Keratinocyte (primary cell): ENCODE results near the gene MMD. TPM values are rescaled to one million over a fixed set of nuclear protein-coding genes. Genes with fewer than 3 reads are reported as not detected.

ENCODE experiments used
- DNase-seq: peaks from one replicate; pipeline ENCODE4 v3.0.0-alpha.2; 2011; ENCODE audit warnings: low read depth, missing footprints, low spot score
- FAIRE-seq: peaks from 2 replicates; lab custom pipeline; 2011; peaks lifted over from hg19 to GRCh38; lab: Jason Lieb, UNC
- H2AFZ ChIP-seq: 2 replicates; pipeline ENCODE4 v1.6.0; 2012; ENCODE audit warnings: low read length, control low read depth, inconsistent platforms; ENCODE audit not compliant: control insufficient read depth
- H3K27ac ChIP-seq: 2 replicates; pipeline ENCODE4 v1.5.1; 2011; ENCODE audit warnings: low read length; ENCODE audit not compliant: control insufficient read depth, insufficient read depth
- H3K27me3 ChIP-seq: 3 replicates; pipeline ENCODE4 v1.6.0; 2011; ENCODE audit warnings: low read length; ENCODE audit not compliant: control insufficient read depth, insufficient read depth; ENCODE audit errors: extremely low read depth
- H3K36me3 ChIP-seq, 2 experiments: 2 replicates in 1 of 2; 3 replicates in 1 of 2; pipeline ENCODE4 v1.5.1; 2011; ENCODE audit warnings: low read length in 2 of 2, mild to moderate bottlenecking in 1 of 2; ENCODE audit not compliant: control insufficient read depth in 2 of 2, insufficient read depth in 2 of 2; ENCODE audit errors: extremely low read depth in 1 of 2
- H3K4me1 ChIP-seq: 3 replicates; pipeline ENCODE4 v1.5.1; 2011; ENCODE audit warnings: low read length; ENCODE audit not compliant: control insufficient read depth, insufficient read depth; ENCODE audit errors: extremely low read depth
- H3K4me2 ChIP-seq: 3 replicates; pipeline ENCODE4 v1.6.0; 2011; ENCODE audit warnings: low read depth, low read length; ENCODE audit not compliant: control insufficient read depth, insufficient read depth; ENCODE audit errors: extremely low read depth
- H3K4me3 ChIP-seq, 3 experiments: fragments of 200-600 bp in 1 of 3; sonication (generic) in 1 of 3; 2 replicates in 2 of 3; 3 replicates in 1 of 3; pipeline ENCODE4 v1.5.1; 2011 to 2016; ENCODE audit warnings: low read length in 3 of 3, mild to moderate bottlenecking in 3 of 3, control low read depth in 2 of 3, inconsistent platforms in 1 of 3, low read depth in 1 of 3, mixed read lengths in 1 of 3, mixed run types in 1 of 3, moderate library complexity in 1 of 3; ENCODE audit not compliant: control insufficient read depth in 2 of 3, insufficient read depth in 2 of 3; ENCODE audit errors: extremely low read depth in 1 of 3
- H3K79me2 ChIP-seq: 2 replicates; pipeline ENCODE4 v1.6.0; 2012; ENCODE audit warnings: low read length; ENCODE audit not compliant: control insufficient read depth, insufficient read depth
- H3K9ac ChIP-seq: 3 replicates; pipeline ENCODE4 v1.6.0; 2011; ENCODE audit warnings: low read length; ENCODE audit not compliant: control insufficient read depth, insufficient read depth; ENCODE audit errors: extremely low read depth
- H3K9me1 ChIP-seq: 3 replicates; pipeline ENCODE4 v1.6.0; 2011; ENCODE audit warnings: low read length; ENCODE audit not compliant: control insufficient read depth, insufficient read depth; ENCODE audit errors: extremely low read depth
- H3K9me3 ChIP-seq: 2 replicates; pipeline ENCODE4 v1.5.1; 2012; ENCODE audit warnings: low read depth, low read length; ENCODE audit not compliant: control insufficient read depth
- H4K20me1 ChIP-seq: 3 replicates; pipeline ENCODE4 v1.6.0; 2011; ENCODE audit warnings: low read length; ENCODE audit not compliant: control insufficient read depth, insufficient read depth; ENCODE audit errors: extremely low read depth
- CTCF ChIP-seq, 3 experiments: IDR thresholded peaks in 1 of 3; conservative IDR thresholded peaks in 1 of 3; optimal IDR thresholded peaks in 1 of 3; 2 replicates in 2 of 3; 3 replicates in 1 of 3; pipeline versions ENCODE3 to v1.5.1; 2011; ENCODE audit warnings: low read length in 3 of 3, mild to moderate bottlenecking in 3 of 3, moderate library complexity in 2 of 3, control low read depth in 1 of 3, inconsistent platforms in 1 of 3; ENCODE audit not compliant: insufficient read depth in 2 of 3; ENCODE audit errors: extremely low read depth in 1 of 3
- EZH2 ChIP-seq: IDR thresholded peaks from one replicate; pipeline ENCODE4 v1.6.1; 2012; ENCODE audit warnings: inconsistent platforms, mild to moderate bottlenecking, low read length, moderate library complexity
- dilution Hi-C: fragments of 300-500 bp; cut with MboI; formaldehyde crosslinking; loops from one replicate; pipeline ENCODE4 v1.7.0; 2020; ENCODE audit warnings: low sequenced_read_pairs; ENCODE audit not compliant: extremely low pct_ligation_motif_present
- polyA plus RNA-seq, 5 experiments: library from polyadenylated mRNA; depleted of rRNA in 3 of 5; stranded (reverse) in 3 of 5; stranded (forward) in 1 of 5; unstranded in 1 of 5; fragments of >200 nt; gene quantifications; 1 replicate in 1 of 5; 2 replicates in 3 of 5; 3 replicates in 1 of 5; pipeline versions ENCODE4 v1.2.1 to v1.2.3, GENCODE V29; 2011 to 2012; ENCODE audit warnings: missing spikeins in 2 of 5, low read depth in 1 of 5, low replicate concordance in 1 of 5

The MMD gene
- polyA plus RNA-seq, 1 donor (not counting 4 experiments of a cell fraction or from before 2014, with no cell fraction given) = 6.4 TPM

- H3K4me1 ChIP-seq = peaks cover 40% of the 10 kb centered on the region
- no peak for FAIRE-seq
- TF ChIP-seq EZH2 = no peak
- TF ChIP-seq CTCF (optimal IDR thresholded peaks at IDR 0.05 in 1 of 3, IDR thresholded peaks at IDR 0.05 in 1 of 3, conservative IDR thresholded peaks at IDR 0.05 in 1 of 3; ENCODE audit: extremely low read depth in 1 of 3, insufficient read depth in 2 of 3, low read length in 3 of 3) = no peak
Measured at GRCh38 chr17:55435408-55435807, 13.8 kb upstream of the MMD start.

GRCh38 chr17:55434721-55435120 lies 13.1 kb upstream of the MMD start:
- Histone ChIP-seq H3K27ac (peak overlapping the region; percentile 96), H3K9me1 (no peaks in the 10 kb centered on the region), H3K4me3 (no peak overlapping the region), H3K36me3 (no peaks in the 10 kb centered on the region), H3K9ac (no peak overlapping the region), H3K27me3 (no peaks in the 10 kb centered on the region), H3K9me3 (no peaks in the 10 kb centered on the region), H3K4me2 (no peak overlapping the region), H3K4me1 (peaks cover 35% of the 10 kb centered on the region), H4K20me1 (peaks cover 2% of the 10 kb centered on the region), H2AFZ (no peak overlapping the region), H3K79me2 (no peaks in the 10 kb centered on the region)
- no peak for DNase-seq
- no peak for FAIRE-seq
- no peak for TF ChIP-seq CTCF (optimal IDR thresholded peaks at IDR 0.05 in 1 of 3, IDR thresholded peaks at IDR 0.05 in 1 of 3, conservative IDR thresholded peaks at IDR 0.05 in 1 of 3; ENCODE audit: extremely low read depth in 1 of 3, insufficient read depth in 2 of 3, low read length in 3 of 3)
- TF ChIP-seq EZH2 = no peak
- dilution Hi-C loops = no loop called here

More at GRCh38 chr17:55435408-55435807, 13.8 kb upstream of the MMD start:
- Histone ChIP-seq H3K9me1 (no peaks in the 10 kb centered on the region), H3K79me2 (no peaks in the 10 kb centered on the region), H3K9ac (no peak overlapping the region), H4K20me1 (peaks cover 2% of the 10 kb centered on the region), H3K9me3 (no peaks in the 10 kb centered on the region), H3K27ac (no peak overlapping the region), H3K4me3 (no peak overlapping the region), H3K36me3 (no peaks in the 10 kb centered on the region), H3K27me3 (no peaks in the 10 kb centered on the region), H2AFZ (no peak overlapping the region), H3K4me2 (no peak overlapping the region)
- DNase-seq = no peak
- dilution Hi-C loops = no loop called here
